GM21447 (cell line): ENCODE results near the gene LRP1B.
"Not testable (repeated sequence)": the region's sequence is repeated elsewhere in the genome, so short reads cannot be mapped to it uniquely, and the experiment has no call there.

ENCODE experiments used
- ATAC-seq: cut with Tn5 transposase; IDR thresholded peaks from one replicate; pipeline ENCODE4 v1.9.1; 2021; ENCODE audit not compliant: unreplicated experiment

Gene LRP1B

DNA sequence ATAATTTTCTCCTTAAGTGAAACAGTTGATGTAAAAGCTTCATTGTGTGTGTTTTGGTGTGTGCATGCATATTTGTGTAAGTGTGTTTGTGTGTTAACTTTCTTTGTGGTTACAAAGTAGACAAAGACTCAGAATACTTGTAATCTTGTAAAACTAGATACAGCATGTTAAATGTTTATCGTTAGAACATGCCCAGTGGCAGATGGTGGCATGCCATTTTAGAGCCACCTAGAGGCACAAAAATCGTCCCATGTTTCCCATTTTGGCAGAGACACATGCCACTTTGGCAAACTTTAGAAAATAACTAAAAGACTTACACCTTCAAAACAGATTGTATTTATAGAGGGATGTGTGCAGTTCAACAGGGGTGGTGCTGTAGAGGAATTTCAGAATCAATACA lies 224.1 kb downstream of the LRP1B start:
- ATAC-seq, result no peak

DNA sequence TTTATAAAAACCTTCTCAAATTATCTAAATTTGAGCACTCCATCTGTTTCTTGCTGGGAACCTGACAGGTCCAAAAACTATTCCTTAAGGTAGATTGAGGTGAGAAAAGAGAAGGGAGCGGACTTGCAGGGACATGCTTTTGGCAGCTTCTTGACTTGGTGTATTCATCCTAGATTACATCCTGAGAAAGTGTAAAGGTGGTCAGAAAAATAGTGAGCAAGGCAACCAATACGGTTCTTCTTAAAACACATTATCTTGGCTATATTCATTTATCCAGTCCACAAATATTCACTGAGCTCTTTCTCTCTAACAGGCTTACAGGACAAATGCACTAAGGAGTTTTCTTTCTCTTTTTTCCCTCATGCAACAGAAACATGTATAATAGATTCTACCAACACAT lies 230.0 kb downstream of the LRP1B start:
- no peak for ATAC-seq

DNA sequence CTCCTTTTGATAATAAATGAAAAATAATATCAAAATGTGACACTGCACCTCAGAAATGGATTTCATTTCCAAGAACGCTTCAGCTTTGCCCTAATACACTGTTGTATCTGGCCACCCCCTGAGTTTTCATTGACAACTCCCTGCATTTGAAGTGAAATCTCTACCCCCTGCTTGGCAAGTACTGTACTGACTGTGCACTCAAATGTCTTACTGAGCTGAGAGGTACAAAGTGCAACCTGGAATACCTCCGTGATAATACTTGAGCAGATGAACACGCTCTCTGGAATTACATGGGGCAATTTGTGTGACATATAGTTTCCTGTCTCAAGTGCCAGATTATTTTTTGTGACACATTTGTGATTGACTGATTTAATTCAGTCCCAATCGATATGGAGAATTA lies 231.1 kb downstream of the LRP1B start:
- ATAC-seq, result no peak

DNA sequence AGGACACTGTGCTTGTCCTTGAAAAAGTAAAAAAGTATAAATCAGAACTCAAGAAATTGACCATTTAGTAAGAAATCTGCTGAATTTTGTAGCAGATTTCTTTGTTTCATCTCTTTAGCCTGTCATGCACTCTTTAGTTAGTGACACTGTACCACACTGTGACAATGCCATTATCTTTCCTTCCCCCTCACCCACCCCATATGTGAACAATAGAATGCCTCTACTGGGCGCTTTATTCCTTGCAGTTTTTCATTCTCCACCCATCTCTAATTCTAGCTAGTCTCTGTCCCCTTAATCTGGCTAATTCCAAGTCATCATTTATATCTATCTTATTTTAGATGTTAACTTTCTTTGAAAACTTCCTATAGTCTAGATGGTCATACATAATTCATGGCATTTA lies 241.0 kb downstream of the LRP1B start:
- no peak for ATAC-seq

DNA sequence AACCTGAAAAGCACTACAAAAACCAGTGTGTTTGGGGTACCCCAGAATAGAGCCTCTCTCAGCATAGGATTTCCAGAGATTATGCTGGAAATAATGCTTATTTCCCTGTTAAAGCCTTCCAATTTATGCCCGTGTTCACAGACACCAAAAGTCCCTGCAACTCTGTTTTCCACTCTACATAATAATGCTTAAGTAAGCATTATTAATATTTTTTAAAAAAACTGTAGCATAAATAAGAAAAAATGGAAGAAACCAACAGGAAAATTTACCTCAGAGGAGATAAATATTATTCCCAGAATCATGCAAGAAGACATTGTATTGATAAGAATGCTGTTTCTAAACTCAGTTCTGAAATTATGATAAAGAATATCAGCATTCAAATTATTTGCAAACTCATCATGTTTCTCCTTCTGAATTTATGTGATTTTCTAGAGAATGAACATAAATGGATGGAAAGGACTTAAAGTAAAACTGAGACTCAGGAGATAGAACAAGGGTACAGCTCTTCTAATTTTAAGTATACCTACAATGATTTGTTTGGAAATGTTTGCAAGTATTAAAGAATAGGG lies 241.7 kb downstream of the LRP1B start:
- no peak for ATAC-seq

DNA sequence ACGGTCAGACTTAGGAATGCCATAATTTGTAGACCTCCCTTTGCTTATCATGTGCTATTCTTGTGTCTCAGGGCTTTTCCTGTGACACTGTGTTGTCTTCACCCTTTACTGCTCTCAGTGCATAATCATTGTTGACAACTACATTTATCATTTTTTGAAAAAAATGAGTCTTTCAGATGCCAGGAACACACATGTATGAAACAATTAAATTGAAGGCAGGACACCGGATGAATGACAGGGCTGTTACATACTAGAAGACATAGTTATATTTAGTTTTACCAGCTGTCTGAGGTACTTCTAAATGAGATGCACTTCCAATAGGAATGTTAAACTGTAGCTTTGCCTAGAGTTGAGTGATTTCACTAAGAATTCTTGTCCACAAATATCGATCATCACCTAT lies 243.5 kb downstream of the LRP1B start:
- ATAC-seq, result no peak

DNA sequence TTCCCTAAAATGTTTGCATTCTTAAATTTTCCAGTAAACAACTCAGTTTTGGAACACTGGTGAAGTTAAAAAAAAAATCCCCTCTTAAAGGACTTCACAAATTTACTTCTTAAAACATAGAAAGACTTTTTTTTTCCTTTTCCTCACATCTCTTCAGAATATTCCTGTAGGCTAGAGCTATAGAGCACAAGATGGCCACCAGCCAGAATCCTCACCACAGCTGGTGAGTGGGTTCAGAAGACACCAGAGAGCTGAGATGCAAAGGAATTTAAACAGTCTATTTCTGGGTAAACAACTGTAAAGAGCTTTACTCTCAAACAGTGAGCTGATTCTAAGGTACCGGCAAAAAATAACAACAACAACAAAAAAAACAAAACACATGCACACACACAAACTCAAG lies 252.8 kb downstream of the LRP1B start:
- ATAC-seq, result no peak

DNA sequence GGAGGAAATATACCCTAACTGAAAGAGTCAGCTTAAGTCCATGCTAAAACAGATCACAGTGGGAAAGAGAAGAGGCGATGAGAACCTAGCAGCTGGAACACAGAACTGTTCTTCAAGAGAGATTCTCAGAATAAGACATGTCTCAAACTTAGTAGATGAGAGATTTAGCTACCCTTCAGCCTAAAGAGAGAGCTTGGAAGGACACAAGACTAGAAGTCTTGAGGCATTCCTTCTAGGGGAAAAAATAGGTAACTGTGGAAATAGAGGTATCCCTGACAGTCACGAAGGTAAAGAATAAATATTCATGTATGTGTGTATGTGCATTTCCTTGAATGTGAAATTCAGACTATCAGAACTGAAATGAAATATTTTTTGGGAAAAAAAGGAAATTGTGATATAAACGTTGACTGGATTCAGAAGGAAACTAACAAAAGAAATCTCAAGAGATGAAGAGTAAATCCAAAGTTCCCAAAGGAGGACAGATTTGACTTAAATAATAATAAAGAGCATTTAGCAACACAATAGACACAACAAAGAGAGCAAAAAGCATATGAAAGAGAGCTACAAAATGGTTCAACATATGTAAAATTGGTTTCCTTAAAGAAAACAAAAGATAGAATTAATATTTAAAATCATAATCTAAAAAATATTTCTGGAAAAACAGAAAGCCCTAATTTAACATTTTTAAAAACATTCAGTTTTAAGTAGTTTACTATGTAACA lies 258.7 kb downstream of the LRP1B start:
- ATAC-seq, result no peak

DNA sequence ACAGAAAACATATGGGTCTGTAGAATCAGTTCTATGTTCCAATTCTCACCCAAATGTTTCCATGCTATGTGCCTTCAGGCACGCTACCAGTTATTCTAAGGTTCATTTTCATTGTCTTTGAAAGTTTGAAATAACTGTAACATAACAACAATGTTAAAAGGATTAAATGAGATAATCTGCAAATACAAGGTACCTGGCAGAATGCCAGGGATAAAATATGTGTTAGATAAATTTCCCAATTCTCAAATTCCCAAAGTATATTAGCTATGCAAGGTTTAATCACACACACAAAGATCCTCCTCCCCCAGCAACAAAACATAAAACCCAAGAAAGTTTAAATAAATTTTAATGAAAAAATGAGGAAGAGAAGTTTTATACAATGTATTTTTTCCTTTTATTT lies 261.2 kb downstream of the LRP1B start:
- no peak for ATAC-seq

DNA sequence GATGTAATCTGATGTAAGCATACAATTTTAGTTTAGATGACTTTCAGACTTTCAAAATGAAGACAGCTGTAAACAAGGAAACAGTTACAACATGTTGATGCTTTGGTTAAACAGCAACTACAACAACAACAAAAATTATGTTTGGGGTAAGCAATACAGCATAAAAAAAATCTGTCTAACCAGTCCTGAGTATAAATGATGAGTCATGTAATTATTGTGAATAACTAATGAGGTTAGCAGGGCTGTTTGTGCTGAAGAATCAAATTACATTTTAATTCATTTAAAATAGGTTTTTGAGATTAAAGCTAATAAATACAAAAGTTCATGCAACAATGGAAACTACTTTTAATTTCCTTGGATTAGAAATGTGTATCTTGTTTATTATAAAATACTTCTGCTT lies 266.9 kb downstream of the LRP1B start:
- no peak for ATAC-seq

DNA sequence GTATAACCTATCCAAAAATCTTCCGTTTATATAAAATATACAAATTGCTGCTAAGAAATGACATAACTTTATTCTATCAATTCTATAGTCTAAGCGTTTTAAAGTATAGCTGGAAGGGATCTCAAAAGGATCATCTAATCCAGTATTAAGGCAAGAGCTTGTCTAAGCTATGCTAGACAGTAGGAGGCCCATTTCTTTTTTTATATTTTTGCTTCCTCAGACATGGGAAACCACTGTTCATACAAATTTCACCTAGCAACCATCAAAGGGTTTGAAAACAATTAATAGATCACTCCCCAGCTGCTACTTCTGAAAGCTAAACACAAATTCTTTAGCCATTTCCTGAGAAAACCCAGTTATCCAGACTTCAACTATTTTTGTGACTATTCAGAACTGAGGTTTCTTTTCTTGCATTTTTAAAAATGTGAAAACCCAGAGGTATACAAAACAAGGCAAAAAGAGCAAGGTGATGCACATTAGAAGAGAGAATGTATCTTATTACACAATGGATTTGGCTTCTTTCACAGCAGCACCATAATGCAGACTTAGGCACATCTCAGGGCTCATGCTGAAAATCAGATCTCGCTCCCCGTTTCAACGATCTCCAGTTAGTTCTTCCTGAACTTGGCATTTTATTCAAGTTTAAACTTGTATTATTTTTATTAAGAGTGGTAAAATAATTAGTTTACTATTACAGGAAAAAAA lies 274.4 kb downstream of the LRP1B start:
- no peak for ATAC-seq

DNA sequence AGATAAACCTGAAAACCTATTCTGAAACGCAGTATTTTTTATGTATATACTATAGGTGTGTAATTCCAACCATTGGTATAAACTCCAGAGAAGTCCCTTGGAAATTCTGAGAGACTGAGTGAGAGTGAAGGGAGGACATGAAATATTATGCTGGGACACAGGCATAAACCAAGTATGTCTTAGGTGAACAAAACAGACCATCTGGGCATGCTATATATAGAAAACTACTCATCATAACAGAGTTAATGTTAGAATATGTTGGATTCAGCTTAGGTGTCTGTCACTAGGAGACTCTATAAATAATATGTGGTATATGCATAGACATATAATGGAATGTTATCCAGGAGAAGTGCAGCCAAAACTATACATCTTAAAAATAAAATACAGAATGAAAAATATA lies 282.6 kb downstream of the LRP1B start:
- ATAC-seq, result no peak

DNA sequence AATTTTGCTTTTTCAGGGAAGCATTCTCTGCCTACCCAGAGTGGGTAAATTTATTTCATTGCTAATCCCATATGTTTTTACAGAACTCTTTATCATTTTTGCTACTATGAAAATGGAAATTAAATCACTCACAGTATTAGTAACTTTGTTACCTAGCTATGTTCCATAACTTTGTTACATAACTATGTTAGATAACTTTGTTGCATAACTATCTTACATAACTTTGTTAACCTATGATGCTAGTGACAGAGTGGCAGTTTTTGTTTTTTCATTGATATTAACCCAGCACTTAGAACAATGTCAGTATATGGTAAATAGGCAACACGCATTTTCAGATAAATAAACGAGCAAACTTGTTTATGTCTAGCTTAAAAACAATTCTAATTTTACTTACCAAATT lies 286.6 kb downstream of the LRP1B start:
- ATAC-seq, result no peak

DNA sequence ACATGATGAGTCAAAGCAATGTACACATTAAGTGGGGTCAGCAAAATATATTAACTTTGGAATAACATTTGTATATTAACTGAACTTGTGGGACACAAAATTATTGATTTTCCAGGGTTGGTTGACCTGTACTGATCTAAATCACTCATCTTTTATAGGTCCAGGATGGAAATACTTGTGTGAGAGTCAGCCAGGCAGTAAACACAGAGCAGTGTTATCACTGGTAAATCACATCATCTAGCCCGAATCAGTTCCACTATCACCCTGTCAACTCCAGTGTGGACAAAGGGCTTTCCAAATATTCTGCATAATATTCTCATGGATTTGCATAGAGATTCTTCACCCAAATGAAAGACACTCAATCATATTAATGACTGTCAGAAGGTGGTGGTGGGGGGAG lies 295.7 kb downstream of the LRP1B start:
- no peak for ATAC-seq

DNA sequence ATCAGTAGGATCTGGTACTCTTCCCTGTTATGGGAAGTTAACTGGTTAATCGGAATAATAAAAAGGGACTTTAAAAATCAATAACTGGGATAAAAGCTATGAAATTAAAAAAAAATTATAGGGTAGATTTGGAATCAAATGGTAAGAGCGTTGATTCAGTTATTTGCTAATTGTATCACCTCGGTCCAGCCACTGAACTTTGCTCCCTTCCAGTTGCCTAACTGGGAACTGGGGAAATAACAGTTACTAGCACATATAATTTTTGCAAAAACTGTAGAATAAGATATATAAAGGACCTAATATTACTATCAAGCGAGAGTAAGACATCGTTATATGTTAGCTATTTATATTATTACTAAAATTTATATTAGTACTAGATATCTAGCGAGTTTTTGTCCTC lies 302.1 kb downstream of the LRP1B start:
- ATAC-seq, result no peak

DNA sequence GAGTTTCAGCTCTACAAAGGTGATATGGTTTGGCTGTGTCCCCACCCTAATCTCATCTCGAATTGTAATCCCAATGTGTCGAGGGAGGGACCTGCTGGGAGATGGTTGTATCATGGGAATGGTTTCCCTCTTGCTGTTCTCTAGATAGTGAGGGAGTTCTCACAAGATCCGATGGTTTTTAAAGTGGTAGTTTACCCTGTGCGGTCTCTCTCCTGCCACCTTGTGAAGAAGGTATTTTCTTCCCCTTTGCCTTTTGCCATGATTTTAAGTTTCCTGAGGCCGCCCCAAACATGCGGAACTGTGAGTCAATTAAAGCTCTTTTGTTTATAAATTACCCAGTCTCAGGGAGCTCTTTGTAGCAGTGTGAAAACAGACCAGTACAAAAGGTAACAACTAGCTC lies 306.0 kb downstream of the LRP1B start:
- ATAC-seq, result no peak

DNA sequence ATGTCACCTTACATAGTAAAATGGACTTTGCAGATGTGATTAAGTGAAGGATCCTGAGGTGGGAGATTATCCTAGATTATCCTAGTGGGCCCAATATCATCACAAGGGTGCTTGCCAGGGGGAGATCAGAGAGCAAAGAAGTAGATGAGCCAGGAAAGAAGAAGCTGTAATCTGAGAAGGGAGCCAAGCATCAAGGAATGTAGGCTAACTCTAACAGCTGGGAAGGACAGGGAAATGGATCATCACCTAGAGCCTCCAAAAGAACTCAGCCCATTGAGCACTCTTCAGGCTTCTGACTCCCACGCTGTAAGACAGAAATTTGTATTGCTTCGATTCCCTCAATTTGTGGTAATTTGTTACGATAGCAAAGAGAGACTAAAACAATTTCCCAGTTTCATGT lies 309.9 kb downstream of the LRP1B start:
- no peak for ATAC-seq

DNA sequence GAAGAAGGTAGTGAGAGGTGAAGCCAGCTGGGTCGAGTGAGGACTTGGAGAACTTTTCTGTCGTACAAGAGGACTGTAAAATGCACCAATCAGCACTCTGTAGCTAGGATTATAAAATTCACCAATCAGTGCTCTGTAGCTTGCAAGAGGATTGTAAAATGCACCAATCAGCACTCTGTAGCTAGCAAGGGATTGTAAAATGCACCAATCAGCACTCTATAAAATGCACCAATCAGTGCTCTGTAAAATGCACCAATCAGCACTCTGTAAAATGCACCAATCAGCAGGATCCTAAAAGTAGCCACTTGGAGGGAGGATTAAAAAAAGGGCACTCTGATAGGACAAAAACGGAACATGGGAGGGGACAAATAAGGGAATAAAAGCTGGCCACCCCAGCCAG lies 315.5 kb downstream of the LRP1B start:
- ATAC-seq, result not testable (repeated sequence)

DNA sequence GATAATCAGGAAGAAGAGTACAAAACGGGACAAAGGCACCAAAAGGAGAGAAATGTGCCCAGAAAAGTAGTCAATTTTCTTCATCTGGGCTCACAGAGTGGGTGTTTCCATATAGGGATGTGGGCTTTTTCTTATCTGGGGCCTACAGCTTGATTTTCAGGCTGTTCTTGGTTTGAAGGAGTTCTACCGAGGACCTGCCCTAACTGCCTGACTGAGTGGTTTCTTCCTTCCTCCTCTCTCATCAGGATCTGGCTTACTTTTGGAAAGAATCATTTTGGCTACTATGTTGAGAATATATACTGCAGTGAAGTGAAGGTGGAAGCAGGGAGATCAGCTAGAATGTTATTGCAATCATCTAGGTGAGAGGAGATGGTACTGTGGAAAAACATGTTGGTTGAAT lies 316.7 kb downstream of the LRP1B start:
- ATAC-seq, result no peak

DNA sequence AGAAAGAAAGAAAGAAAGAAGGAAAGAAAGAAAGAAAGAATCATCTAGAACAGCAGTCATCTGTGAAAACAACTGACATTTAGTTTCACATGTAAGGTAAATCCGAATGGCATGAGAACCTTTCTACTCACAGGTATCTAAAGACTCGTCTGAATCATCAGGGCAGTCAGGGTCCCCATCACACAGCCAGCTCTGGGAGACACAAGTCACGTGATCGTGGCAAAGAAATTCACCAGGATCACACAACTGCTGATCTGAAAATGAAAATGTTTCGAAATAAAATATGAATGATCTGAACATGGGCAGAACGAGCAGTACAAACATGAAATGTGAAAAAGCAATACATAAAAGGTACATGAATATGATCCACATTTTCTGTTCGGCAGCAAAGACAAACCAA lies 320.7 kb downstream of the LRP1B start:
- no peak for ATAC-seq

DNA sequence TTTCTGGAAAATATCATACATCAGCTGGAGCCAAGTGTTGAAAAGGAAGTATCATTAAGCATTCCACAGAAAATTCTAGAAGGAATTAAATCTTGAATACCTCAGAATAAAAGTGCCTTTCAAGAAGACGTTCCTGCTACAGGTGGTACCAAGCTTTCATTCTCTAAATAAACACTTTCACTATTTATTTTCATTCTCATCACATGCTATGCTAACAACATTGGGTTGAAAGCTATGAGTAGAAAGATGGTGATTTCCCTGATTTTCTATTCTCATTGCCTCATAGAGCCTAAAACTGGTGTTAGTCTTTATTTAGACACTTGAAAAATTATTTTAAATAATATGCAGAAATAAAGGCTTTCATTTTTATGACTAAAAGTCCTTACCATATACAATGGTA lies 324.7 kb downstream of the LRP1B start:
- no peak for ATAC-seq

DNA sequence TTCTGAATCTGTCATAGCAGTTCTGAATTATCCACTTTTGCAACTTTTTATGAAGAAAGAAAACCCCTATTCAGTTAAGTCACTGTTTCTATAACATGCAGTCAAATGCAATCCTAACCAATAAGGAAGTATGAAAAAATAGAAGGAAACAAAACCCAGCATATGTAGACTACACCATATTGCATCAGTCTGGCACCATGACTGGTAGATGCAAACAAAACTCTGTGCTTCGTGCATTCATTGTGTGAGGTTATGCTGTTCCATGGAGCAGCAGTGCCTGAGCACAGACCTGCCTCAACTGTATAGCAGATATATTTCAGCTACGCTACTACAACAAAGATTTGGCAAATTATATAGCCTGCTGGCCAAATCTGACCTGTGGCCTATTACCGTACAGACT lies 325.5 kb downstream of the LRP1B start:
- ATAC-seq, result no peak

DNA sequence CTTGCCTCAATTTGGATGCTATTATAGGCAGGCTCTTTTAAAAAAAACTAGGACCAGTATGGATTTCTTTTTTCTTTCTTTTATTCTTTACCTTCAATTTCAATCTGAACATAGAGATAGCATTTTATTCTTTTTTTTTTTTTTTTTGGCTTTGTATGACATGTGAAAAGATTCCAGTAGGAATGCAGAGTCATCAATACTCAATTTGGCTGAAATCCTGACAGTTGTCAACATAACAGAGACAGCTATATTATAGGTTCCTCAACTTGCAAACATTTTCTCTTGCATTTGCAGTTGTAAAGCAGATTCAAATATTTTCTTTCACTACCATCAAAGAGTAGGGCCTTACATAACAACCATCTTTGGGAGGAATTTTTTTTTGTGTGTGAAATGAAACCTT lies 334.4 kb downstream of the LRP1B start:
- ATAC-seq, result no peak
